ENCODE data around the gene ANGPTL1.

GRCh38 chr1:178874966-178875365 is 4.1 kb upstream of the ANGPTL1 start:
- TF ChIP-seq, protein P1, sequence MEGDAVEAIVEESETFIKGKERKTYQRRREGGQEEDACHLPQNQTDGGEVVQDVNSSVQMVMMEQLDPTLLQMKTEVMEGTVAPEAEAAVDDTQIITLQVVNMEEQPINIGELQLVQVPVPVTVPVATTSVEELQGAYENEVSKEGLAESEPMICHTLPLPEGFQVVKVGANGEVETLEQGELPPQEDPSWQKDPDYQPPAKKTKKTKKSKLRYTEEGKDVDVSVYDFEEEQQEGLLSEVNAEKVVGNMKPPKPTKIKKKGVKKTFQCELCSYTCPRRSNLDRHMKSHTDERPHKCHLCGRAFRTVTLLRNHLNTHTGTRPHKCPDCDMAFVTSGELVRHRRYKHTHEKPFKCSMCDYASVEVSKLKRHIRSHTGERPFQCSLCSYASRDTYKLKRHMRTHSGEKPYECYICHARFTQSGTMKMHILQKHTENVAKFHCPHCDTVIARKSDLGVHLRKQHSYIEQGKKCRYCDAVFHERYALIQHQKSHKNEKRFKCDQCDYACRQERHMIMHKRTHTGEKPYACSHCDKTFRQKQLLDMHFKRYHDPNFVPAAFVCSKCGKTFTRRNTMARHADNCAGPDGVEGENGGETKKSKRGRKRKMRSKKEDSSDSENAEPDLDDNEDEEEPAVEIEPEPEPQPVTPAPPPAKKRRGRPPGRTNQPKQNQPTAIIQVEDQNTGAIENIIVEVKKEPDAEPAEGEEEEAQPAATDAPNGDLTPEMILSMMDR (IDR thresholded peaks at IDR 0.05) = no peak
- no peak for TF ChIP-seq EZH2 (IDR thresholded peaks at IDR 0.05)

All from neural progenitor cell (in vitro differentiated cells).